NCI-H774 (cell line): ENCODE data around the gene STRADB.
"Not testable (repeated sequence)": the region's sequence is repeated elsewhere in the genome, so short reads cannot be mapped to it uniquely, and the experiment has no call there.

ENCODE experiments used
- DNase-seq: peaks from one replicate; lab custom pipeline; 2025; lab: John Stamatoyannopoulos, UW

STRADB gene

DNA sequence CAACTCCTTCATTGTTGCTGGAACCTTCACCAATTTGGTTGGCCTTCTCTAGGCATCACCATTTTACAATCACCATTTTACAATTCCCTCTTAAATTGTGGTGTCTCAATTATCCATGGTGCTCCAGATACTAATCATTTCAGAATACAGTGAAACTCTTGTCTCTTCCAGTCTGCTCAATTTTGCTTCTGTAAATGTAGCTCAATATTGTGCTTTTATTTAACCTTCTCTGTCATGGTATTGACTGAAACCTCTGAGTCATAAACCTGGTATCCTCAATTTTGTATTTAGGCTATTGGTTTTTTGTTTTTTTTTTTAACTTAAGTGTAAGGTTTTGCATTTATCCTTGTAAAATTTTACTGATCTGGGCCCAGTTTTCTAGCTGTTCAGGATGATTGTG lies 16.1 kb downstream of the STRADB start:
- no peak for DNase-seq

DNA sequence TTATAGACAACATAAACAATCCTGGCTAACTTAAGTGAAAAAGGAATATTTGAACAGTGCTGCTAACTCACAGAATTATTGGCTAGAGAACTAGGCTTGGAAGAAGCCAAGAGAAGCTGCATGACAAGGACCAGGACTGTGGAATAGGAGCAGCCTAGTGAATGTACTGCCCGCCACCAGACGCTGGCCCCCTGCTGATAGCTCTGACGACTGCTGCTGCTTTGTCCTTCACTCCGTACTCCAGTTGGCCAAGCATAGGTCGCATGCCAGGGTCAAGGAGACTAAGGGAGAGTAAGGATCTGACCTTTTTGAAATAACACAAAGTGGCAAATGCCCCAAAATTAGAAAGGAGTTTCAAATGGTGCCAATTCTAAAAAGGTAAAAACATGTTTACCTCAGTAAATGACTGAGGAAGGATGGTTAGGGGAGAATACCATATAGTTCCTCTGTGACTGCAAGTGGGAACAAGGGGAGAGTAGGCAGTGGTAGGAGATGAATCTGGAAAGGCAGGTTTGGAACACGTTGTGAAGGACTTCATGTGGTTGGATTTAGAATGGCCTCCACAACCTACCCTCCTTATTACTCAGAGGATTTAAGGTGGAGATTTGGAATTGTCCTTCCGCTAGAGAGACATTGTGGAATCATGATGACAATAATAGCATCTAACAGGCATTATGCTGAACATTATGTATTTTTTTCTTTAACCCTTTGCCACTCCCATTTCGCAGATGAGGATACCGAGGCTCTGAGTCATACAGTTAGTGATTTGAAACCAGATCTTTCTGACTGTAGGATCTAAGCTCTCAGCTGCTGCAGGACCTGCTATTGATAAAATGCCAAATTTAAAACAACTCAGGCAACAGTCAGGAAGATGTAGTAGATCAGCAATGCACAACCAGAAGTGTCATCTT lies 19.5 kb downstream of the STRADB start:
- DNase-seq: no peak

DNA sequence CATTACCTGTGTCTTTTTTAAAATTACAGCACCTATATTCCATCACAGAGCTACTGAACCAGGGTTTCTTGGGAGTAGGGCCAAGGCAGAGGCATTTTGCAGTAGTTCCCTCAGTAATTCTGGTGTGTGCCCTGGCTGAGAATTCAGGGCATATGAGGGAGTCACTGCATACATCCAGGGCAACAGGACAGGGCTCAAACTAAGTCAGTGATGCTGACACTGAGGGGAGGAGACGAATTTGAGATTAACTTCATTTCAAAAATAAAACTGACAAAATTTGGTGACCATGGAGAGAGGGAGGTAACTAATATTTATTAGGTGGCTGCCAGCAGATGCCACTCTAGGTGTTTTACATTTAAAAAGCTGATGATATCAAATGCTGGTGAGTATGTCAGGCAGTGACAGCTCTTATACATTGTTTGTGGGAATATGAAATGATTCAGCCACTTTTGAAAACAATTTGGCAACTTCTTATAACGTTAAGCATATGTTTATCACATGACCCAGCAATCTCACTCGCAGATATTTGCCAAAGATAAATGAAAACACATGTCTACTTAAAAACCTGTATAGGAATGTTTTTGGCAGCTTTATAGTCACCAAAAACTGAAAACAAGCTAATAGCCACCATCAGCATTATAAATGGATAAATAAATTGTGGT lies 20.3 kb downstream of the STRADB start:
- DNase-seq: no peak

DNA sequence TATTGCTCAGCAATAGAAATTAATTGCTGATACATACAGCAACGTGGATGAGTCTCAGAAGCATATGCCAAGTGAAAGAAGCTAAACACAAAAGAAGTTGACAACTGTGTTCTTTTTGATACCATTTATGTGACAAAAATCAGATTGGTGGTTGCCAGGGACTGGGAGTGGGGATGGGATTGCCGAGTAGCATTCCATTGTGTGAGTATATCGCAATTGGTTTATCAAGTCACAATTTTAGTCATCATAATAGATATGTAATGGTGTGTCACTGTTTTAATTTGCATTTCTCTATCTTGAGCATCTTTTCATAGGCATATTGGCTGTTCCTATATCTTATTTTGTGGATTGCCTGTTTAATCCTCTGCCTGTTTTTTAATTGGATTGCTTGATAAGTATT lies 20.9 kb downstream of the STRADB start:
- DNase-seq: no peak

DNA sequence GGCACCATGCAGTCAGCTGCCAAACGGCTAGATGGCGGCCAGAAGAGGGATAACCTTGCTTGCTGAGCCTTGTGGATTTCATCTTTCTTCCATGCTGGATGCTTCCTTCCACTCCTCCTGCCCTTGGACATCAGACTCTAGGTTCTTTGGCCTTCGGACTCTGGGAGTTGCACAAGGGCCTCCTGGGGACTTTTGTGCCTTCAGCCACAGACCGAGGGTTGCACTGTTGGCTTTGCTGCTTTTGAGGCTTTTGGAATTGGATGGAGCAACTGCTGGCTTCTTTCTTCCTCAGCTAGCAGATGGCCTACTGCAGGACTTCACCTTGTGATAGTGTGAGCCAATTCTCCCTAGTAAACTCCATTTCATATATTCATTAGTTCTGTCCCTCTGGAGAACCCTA lies 31.0 kb downstream of the STRADB start:
- no peak for DNase-seq

DNA sequence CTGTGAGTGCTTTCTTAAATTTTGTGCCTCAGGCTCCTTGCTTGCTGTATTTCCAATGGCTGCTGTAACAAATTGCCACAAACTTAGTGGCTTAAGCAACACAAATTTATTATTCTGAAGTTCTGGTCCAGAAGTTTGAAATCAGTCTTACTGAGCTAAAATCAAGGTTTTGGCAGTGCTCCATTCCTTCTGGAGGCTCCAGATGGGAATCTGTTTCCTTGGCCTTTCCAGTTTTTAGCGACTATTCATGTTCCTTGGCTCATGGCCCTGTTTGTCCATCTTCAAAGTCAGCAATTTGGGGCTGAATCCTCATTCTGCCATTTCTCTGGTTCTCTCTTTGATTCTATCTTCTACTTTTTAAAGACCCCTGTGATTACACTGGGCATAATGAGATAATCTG lies 31.8 kb downstream of the STRADB start:
- DNase-seq: no peak

DNA sequence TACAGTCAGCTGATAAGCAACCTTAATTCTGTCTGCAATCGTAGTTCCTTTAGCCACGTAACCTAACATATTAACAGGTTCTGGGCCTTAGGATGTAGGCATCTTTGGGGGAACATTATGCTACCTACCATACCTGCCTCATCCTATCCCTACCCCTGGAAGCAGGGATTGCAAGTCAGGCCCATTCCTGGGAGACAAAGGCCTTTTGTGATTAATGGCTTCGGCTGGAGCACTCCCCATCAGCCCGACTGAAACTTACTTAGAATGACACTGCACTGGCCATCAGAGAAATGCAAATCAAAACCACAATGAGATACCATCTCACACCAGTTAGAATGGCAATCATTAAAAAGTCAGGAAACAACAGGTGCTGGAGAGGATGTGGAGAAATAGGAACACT lies 32.2 kb downstream of the STRADB start:
- not testable (repeated sequence) for DNase-seq

DNA sequence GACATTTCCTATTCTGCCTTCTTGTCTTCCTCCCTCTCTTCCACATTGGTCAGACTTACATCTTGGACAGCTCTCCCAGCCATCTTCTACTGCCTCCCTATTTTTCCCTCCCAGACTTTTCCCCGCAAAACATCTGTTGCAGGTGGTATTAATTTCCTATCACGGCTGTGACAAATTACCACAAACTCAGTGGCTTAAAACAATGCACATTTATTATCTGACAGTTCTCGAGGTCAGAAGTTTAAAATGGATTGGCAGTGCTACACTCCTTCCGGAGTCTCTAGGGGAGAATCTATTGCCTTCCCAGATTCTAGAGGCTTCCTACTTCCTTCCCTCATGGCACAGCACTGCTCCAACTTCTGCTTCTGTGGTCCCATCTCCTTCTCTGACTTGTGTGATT lies 33.3 kb downstream of the STRADB start:
- DNase-seq: no peak

DNA sequence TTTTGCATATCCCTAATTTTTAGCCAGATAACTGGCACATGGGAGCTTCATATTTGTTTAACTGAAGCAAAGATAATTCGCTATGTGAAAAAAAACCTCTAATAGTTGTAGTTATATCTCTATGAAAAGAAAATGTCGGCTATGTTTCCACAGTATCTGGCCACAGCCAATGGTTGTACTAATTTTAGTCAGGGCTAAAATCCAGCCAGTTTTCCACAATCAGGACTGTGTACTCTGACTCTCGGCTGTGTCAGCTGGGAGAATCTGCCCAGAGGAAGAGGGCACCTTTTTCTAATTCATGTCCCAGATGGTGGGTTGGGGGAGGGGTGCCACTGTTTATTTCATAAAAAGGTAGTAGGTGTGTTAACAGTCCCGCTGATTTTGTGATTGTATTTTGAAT lies 38.8 kb downstream of the STRADB start:
- no peak for DNase-seq

DNA sequence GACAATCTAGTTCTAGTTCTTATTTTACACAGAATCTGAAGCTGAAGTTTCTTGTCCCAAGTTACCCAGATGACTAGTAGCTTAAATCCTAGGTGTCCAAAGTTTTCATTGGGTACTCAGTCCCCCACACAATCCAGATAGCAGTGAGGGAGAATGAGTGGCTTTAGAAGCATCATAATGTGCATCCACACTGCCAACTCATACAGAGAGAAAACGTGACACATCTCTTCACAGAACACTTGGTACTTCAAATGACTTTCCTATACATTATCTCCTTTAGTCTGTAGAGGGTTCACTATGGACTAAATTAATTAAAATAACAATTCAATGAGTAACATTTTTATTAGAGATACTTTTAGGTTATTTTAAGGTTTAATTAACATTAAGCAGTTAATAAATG lies 45.2 kb downstream of the STRADB start:
- DNase-seq: no peak

DNA sequence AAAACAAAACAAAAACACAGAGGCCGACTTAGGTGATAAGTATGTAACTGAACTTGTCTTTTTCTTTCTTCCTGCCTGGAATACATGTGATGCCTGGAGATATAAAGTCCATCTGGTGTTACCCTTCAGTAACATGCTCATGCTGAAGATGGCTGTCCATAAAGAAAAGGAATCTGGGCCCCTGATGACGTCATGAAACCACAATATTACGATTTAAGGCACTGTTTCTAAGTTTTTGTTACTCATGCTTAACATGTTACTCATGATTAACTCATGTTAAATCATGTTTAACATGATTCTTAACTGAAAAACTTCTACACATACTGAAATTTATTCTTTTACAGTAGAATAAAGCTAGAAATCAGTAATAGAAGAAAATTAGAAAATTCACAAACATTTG lies 49.0 kb downstream of the STRADB start:
- no peak for DNase-seq

DNA sequence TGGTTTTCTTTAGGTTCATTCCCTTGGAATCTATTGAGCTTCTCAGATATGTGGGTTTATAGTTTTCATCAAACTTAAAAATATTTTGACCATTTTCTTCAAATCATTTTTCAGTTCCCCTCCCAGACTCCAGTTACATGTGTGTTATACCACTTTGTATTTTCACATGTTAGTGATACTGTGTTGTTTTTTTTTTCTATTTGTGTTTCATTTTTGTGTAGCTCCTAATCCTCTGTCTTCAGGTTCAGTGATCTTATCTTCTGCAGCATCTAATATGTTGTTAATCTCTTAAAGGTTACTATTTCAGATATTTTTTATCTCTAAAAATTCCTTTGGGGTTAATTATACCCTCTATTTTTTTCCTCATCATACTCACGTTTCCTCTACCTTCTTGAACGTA lies 51.2 kb downstream of the STRADB start:
- DNase-seq: no peak

DNA sequence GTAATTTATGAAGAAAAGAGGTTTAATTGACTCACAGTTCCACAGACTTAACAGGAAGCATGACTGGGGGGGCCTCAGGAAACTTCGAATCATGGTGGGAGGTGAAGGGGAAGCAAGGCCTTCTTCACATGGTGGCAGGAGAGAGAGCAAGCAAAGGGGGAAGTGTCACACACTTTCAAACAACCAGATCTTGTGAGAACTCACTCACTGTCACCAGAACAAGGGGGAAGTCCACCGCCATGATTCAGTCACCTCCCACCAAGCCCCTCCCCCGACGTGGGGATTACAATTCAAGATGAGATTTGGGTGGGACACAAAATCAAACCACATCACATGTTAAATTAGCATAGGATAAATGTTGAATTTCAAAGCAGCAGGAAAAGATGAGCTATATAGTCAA lies 56.2 kb downstream of the STRADB start:
- DNase-seq: no peak

DNA sequence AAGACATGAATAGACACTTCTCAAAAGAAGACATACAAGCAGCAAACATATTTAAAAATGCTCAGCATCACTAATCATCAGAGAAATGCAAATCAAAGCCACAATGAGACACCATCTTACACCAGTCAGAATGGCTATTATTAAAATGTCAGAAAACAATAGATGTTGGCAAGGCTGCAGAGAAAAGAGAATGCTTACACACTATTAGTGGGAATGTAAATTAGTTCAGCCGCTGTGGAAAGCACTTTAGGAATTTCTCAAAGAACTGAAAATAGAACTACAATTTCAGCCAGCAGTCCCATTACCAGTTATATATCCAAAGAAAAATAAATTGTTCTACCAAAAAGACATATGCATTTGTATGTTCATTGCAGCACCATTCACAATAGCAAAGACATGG lies 61.7 kb downstream of the STRADB start:
- no peak for DNase-seq

DNA sequence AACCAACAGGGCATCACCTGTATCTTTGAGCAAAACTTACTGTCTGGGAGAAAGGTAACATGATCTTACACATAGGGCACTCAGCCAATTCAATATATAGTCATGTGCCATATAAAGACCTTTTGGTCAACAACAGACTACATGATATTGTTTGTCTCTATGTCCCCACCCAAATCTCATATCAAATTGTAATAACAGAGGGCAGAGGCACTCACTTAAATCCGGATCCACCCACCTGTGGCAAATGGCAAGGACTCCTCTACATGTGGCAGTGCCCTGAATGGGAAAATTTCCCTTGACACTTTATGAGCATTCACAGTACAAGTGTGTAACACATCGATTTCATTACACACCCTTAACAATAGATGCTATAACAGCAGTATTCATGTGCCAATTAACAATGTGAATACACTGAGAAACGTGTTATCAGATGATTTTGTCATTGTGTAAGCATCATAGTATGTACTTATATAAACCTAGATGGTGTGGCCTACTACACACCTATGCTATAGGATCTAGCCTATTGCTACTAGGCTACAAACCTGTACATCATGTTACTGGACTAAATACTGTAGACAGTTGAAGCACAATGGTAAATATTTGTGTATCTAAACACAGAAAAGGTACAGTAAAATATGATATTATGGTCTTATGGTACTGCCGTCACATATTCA lies 64.2 kb downstream of the STRADB start:
- no peak for DNase-seq

DNA sequence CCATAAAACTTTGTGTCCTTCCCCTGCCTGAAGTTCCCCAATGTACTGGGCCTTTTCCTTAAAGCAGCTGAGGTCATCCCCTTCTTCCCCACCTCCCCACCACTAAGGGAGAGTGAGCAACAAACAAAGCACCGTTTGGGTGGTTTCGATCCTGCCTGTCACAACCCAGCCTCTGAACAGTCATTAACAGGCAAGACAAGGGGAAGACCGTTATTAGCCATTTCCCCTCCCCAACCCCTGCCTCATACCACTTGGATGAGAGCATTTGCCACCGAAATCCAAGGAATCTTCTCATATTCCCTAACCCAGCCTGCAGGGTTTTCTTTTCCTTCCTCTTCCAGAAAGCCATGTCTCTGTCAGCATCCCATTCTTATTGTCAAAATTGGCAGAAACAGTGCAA lies 65.6 kb downstream of the STRADB start:
- no peak for DNase-seq

DNA sequence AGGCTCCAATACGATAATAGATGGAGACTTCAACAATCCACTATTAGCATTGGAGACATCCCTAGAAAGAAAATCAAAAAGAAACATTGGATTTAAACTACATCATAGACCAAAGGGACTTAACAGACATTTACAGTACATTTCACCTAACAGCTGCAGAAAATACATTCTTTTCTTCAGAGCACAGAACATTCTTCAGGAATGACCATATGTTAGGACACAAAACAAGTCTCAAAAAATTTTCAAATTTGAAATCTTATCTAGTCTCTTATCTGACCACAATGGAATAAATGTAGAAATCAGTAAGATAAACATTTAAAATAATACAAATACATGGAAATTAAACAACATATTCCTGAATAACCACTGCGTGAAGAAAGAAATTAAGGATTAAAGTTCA lies 68.7 kb downstream of the STRADB start:
- DNase-seq: no peak

DNA sequence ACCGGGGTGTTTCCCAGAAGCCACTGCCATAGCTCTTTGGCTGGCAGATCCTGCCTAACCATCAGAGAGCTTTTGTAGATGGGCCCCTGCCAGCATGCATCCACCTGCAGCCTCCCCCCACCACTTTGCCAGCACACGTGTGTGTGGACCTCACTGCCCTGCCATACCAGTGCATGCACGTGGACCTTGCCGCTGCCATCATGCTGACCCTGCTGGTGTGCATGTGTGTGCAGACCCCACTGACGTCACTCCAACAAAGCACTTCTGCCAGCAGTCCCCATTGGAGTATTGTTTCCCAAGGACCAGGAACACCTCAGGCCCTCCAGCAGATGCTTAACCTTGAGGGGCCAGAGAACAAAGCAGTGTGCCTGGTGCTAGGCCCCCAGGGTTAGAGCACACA lies 71.4 kb downstream of the STRADB start:
- no peak for DNase-seq

DNA sequence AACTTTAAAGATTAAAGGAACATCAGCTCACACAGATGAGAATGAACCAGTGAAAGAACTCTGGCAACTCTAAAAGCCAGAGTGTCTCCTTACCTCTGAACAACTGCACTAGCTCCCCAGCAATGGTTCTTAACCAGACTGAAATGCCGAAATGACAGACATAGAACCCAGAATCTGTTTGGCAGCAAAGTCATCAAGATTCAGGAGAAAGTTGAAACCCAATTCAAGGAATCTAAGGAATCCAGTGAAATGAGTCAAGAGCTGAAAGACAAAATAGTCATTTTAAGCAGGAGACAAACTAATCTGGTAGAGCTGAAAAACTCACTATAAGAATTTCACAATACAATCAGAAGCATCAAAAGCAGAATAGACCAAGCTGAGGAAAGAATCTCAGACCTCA lies 72.0 kb downstream of the STRADB start:
- no peak for DNase-seq
